RPMI8226 (cell line): ENCODE data around the gene RHEX.
"Not testable (repeated sequence)": the region's sequence is repeated elsewhere in the genome, so short reads cannot be mapped to it uniquely, and the experiment has no call there.

Experiments
- DNase-seq: peaks from one replicate; pipeline ENCODE4 v3.0.0-alpha.2; 2015

RHEX gene

DNA sequence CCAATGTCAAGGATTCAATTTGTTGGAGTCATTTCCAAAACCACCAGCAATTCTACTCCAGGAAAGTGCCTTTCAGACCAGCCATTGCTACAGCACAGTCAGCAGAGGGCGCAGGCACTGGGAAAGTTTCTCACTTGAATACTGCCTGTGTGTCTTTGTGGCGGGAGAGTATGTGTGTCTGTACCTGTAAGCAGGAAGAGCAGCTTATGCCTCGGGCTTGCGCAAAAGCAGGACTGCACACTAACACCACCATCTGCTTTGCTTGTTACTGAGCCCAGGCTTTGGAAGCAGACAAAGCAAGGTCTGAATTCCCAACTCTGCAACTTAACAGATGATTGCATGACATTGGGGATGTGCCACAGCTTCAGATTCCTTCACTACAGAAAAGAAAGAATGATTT, 22.3 kb upstream of the RHEX start:
- peak; percentile 94 for DNase-seq

GRCh38 chr1:206032380-206033140, 20.4 kb upstream of the RHEX start:
- DNase-seq: no peak

DNA sequence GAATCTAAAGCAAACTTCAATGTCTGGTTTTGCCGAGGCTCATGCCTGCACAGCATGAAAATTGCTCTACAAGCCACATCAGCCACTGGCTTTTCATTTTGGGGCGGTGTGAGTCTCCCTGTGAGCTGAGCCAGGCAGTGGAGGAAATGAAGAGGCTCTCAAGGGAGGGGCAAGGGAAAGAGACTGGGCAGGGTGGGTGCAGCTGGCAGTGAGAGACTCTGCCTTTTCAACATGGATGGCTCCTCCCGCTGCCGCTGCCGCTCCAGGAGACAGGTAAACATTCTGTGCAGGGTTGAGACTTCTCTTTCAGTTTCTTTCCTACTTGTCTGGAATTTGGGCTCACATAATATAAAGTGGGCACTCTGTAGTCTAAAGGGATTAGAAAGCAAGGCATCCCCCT, 17.9 kb upstream of the RHEX start:
- DNase-seq: peak; percentile 84

DNA sequence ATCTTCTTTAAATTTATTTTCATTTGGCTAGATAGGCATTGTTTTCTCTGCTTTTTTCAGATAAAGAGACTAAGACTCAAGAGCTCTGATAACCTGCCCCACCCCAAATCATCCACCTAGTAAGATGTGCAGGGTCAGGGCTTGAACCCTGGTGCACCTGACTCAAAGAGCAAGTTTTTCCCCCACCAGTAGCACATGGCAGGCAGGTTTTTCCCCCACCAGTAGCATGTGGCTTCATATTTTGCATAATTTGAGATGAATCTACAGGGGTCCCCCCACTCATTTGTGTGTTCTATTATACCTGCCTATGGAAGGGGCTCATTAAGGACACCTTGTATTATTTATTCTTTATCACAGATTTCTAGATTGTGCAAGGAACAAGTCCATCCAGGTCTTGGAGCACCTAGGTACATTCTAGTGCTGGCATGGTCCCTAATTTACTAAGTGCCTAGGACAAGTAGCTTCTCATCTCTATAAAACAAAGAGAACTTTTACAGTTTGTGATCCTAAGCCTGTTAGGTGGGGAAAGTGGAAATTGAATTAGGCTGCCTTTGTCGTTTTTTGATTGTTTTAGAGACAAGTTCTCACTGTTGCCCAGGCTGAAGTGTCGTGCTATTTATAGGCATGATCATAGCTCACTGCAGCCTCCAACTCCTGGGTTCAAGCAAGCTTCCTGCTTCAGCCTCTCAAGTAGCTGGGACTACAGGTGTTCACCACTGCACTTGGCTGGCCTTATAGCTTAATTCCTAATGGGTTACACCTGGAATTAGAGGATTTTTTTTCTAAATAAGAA, 16.1 kb upstream of the RHEX start:
- peak; percentile 74 for DNase-seq

DNA sequence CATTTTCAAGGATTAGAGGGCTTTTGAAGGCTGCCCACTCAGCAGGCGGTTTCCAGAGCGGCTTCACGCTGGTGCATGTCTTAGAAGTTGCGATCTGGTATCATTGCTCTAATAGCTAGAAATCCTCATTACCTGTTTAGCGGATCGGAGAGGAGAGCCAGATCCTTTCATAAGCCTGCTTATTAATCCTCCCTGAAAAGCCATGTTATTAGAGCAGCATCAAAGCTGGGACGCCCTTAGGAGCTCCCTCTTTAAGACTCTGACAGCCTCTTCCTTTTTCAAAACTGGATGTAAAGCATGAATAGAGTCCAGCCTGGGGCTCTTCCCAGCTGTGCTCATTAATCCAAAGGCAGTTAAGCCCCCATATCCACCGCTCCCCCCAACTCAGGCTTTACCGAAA, 15.4 kb upstream of the RHEX start:
- DNase-seq: peak; percentile 53

- DNase-seq: peak; percentile 62
Measured at GRCh38 chr1:206039046-206039973, 13.7 kb upstream of the RHEX start.

DNA sequence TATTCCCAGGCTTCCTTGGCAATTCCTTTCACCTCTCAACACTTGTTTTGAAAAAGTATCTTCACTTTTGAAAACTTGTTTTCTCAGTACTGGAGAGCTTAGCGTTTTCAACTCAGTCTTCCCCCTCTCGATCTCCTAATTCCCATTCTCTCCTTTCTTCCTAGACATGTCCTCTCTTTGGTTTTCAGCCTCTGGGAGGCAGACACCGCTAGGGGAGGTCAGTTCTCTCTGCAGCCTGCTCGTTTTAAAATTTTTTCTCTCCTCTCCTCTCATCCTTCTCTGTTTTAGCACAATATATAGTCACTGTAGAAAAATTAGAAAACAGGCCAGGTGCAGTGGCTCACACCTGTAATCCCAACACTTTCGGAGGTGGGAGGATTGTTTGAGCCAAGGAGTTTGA, 12.6 kb upstream of the RHEX start:
- DNase-seq: peak; percentile 36

DNA sequence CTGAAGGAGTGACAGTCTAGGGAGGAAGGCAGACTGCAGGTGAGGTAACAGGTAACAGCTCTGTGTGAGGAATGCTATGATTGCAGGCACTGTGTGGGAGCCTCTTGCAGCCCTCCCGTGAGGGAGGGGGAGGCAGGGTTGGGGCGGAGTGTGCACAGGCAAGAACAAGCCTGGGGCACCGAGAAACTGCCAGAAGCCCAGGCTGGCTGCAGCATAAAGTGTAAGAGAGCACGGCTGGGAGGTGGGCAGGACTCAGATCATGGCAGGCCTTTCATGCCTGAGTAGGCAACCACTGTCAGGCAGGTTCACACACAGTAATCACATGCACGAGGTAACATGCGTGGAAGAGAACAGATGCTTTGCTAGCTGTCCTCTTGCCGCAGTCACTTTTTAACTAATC, 11.3 kb upstream of the RHEX start:
- DNase-seq: no peak

DNA sequence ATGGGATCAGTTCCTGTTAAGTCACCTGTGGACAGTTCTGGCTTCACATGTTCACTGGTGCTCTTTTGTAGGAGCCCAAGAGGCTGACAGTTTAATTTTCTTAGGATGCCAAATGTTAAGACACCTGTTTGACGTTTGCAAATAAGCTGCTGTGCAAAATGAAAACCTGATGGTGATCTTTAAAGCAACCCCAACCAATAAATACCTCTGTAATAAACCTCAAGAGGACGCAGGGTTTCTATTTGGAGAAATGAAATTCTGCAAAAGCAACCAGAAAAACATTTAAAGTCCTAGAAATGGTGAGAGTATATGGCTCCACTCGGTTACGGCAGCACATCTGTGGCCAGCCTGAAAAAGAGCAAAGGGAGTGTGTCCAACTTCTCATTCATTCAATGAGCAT, 5.7 kb upstream of the RHEX start:
- peak; percentile 66 for DNase-seq

- DNase-seq: no peak
Measured at GRCh38 chr1:206048582-206048981, 4.4 kb upstream of the RHEX start.

- DNase-seq: peak; percentile 73
Measured at GRCh38 chr1:206049293-206049692, 3.7 kb upstream of the RHEX start.

DNA sequence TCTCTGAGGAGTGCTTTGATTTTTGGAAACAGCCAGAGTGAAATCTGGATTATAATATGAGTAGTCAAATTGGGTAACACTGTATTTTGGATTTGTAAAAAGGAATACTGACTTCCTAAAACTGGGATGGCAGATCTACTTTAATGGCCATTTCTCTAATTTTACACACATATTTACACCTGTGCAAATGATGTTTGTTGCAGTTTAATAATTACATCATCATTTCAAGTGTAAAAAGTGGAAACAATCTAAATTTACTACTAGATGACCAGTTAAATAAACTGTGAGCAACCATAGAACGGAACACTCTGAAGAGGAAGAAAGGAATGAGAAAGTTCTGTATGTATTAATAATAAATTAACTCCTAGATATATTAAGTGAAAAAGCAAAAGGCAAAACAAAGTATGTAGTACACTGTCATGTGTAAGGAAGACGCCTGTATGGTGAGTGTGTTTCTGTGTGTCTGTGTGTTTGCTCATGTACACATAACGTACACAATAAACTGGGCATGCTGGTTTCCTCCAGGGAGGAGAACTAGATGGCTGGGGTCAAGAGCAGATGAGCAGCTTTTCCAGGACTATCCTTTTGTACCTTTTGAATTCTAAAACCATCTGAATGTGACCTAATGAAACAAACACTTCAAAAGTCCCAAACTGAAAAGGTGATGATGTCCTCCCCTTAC, 2.9 kb upstream of the RHEX start:
- DNase-seq: no peak

- peak; percentile 99 for DNase-seq
Measured at GRCh38 chr1:206050655-206051235, 2.2 kb upstream of the RHEX start.

DNA sequence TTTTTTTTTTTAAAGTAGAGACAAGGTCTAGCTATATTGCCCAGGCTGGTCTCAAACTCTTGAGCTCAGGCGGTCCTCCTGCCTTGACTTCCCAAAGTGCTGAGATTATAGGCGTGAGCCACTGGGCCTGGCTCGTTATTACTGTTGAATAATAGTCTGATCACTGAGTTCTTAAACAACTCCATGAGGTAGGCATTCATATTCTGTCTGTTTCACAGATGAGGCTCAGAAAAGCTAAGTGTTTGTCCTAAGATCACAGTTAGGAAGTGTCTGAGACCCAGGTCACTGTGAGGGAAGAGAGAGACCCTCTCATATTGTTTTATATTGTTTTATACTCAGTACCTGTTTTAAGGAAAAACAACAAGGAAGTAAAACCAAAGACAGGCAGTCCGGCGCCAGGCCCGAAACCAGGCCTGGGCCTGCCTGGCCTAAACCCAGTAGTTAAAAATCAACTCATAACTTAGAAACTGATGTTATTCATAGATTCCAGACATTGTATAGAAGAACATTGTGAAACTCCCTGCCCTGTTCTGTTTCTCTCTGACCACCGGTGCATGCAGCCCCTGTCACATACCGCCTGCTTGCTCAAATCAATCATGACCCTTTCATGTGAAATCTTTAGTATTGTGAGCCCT, 625 bp upstream of the RHEX start:
- DNase-seq: not testable (repeated sequence)

- DNase-seq: peak; percentile 67
Measured at GRCh38 chr1:206053616-206054015, 643 bp downstream of the RHEX start.

- DNase-seq: not testable (repeated sequence)
Measured at GRCh38 chr1:206055069-206055625, 2.2 kb downstream of the RHEX start.

DNA sequence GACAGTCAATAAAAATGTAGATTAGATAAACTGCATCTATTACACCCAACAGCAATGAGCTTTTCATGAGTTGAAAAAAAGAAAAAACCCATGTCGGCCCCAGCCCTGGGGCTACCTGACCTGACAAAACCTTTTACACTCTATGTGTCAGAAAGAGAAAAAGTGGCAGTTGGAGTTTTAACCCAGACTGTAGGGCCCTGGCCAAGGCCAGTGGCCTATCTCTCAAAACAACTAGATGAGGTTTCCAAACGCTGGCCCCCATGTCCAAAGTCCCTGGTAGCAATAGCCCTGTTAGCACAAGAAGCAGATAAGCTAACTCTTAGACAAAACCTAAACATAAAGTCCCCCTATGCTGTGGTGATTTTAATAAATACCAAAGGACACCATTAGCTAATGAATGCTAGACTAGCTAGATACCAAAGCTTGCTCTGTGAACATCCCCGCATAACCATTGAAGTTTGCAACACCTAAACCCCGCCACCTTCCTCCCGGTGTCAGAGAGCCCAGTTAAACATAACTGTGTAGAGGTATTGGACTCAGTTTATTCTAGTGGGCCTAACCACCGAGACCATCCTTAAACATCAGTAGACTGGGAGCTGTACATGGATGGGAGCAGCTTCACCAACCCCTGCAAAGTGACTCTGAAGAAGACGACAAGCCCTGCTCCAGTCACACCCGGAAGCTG, 2.8 kb downstream of the RHEX start:
- not testable (repeated sequence) for DNase-seq

DNA sequence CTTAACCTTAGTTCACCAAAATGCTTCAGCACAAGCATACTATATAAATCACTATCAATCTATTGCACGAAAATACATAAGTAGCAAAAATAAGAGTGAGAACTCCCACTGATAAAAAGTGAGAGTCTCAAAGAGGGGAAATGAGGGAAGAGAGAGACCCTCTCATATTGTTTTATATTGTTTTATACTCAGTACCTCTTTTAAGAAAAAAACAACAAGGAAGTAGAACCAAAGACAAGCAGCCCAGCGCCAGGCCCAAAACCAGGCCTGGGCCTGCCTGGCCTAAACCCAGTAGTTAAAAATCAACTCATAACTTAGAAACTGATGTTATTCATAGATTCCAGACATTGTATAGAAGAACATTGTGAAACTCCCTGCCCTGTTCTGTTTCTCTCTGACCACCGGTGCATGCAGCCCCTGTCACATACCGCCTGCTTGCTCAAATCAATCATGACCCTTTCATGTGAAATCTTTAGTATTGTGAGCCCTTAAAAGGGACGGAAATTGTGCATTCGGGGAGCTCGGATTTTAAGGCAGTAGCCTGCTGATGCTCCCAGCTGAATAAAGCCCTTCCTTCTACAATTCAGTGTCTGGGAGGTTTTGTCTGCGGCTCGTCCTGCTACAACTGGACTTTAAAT, 5.4 kb downstream of the RHEX start:
- DNase-seq: not testable (repeated sequence)

- DNase-seq: no peak
Measured at GRCh38 chr1:206058927-206059292, 5.9 kb downstream of the RHEX start.

GRCh38 chr1:206059355-206059915, 6.5 kb downstream of the RHEX start:
- no peak for DNase-seq
